Upper lobe of left lung (tissue), 4 donors: ENCODE measurements around the gene ZNF254.

Source experiments
- EP300 ChIP-seq, 4 donors: sonication (generic); formaldehyde crosslinking; IDR thresholded peaks; one replicate each; pipeline ENCODE4 v1.5.1; 2017; ENCODE audit warnings: antibody characterized with exemption in 4 of 4, control low read depth in 2 of 4
- POLR2A ChIP-seq, 4 donors: fragments of 450-650 bp; IDR thresholded peaks; one replicate each; pipeline ENCODE4 v1.5.1; 2016 to 2017; ENCODE audit warnings: antibody characterized with exemption in 4 of 4, mild to moderate bottlenecking in 2 of 4
- TF ChIP-seq, protein P1 (sequence below), 6 experiments: fragments of 450-650 bp in 4 of 6; fragments of 200-600 bp in 2 of 6; sonication (generic) in 2 of 6; IDR thresholded peaks; one replicate each; pipeline ENCODE4 v1.5.1; 2016 to 2019; ENCODE audit warnings: antibody characterized with exemption in 6 of 6

DNA sequence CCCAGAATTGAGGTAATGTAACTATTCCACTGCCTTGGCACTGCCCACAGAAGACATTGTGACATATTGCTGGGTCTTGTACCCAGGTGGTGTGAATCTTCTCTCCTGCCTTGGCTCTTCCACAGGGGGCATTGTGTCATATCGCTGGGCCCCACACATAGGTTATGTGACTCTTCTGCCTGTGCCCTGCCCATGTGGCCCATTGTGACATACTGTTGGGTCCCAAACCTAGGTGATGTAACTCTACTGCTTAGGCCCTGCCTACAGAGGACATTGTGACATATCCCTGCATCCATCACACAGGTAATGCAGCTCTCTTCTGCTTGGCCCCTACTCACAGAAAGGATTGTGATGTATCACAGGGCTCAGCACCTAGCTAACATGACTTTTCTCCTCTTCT, 37.5 kb upstream of the ZNF254 start:
- no peak for TF ChIP-seq EP300 (IDR thresholded peaks at IDR 0.05)
- TF ChIP-seq, protein P1, sequence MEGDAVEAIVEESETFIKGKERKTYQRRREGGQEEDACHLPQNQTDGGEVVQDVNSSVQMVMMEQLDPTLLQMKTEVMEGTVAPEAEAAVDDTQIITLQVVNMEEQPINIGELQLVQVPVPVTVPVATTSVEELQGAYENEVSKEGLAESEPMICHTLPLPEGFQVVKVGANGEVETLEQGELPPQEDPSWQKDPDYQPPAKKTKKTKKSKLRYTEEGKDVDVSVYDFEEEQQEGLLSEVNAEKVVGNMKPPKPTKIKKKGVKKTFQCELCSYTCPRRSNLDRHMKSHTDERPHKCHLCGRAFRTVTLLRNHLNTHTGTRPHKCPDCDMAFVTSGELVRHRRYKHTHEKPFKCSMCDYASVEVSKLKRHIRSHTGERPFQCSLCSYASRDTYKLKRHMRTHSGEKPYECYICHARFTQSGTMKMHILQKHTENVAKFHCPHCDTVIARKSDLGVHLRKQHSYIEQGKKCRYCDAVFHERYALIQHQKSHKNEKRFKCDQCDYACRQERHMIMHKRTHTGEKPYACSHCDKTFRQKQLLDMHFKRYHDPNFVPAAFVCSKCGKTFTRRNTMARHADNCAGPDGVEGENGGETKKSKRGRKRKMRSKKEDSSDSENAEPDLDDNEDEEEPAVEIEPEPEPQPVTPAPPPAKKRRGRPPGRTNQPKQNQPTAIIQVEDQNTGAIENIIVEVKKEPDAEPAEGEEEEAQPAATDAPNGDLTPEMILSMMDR (IDR thresholded peaks at IDR 0.05), result no peak
- no peak for TF ChIP-seq POLR2A (IDR thresholded peaks at IDR 0.05)
